Bronchial epithelial cell (primary cell): ENCODE results near the gene OR51E1. TPM values are rescaled to one million over a fixed set of nuclear protein-coding genes. Genes with fewer than 3 reads are reported as not detected.

Experiments used
- DNase-seq: peaks from one replicate; pipeline ENCODE4 v3.0.0-alpha.2; 2010; ENCODE audit warnings: low read depth
- FAIRE-seq: peaks from 2 replicates; lab custom pipeline; 2011; peaks lifted over from hg19 to GRCh38; lab: Jason Lieb, UNC
- H3K27me3 ChIP-seq: 2 replicates; pipeline ENCODE4 v1.5.1; 2011; ENCODE audit warnings: low read length; ENCODE audit not compliant: control insufficient read depth, insufficient read depth
- H3K36me3 ChIP-seq: 2 replicates; pipeline ENCODE4 v1.5.1; 2011; ENCODE audit warnings: low read length; ENCODE audit not compliant: control insufficient read depth, insufficient read depth
- H3K4me3 ChIP-seq: 2 replicates; pipeline ENCODE4 v1.5.1; 2011; ENCODE audit warnings: mild to moderate bottlenecking, low read depth, low read length, control low read depth
- total RNA-seq: library from RNA; depleted of rRNA; stranded (reverse); fragments of >200 nt; gene quantifications from 2 replicates; pipeline ENCODE4 v1.2.1, GENCODE V29; 2014
- TF ChIP-seq, protein P1 (sequence below): IDR thresholded peaks from 2 replicates; pipeline ENCODE4 v1.5.1; 2011; ENCODE audit warnings: mild to moderate bottlenecking, moderate library complexity, low read length, control low read depth, inconsistent platforms; ENCODE audit not compliant: insufficient read depth, severe bottlenecking

The OR51E1 gene
- total RNA-seq, 1 donor from 2014 or later, result not detected

DNA sequence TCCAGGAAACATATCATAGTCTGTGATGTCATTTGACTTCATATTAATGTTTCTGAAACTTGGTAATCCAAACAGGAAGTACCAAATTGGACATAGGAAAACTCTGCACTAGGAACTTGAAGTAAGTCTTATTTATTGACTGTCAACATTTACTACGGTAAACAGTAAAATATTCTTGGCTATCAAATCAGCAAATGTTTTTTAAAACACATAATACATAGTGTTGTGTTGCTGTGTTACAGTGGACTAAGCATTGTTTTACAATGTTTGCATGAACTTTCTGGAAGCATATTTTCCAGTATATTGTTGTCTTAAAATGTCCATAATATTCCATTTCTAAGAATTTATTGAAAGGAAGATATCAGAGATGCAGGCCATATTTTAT is 56.6 kb downstream of the OR51E1 start:
- FAIRE-seq (no peak), DNase-seq (no peak)
- Histone ChIP-seq H3K27me3 (no peaks in the 10 kb centered on the region), H3K4me3 (no peak overlapping the region), H3K36me3 (no peaks in the 10 kb centered on the region)
- TF ChIP-seq, protein P1, sequence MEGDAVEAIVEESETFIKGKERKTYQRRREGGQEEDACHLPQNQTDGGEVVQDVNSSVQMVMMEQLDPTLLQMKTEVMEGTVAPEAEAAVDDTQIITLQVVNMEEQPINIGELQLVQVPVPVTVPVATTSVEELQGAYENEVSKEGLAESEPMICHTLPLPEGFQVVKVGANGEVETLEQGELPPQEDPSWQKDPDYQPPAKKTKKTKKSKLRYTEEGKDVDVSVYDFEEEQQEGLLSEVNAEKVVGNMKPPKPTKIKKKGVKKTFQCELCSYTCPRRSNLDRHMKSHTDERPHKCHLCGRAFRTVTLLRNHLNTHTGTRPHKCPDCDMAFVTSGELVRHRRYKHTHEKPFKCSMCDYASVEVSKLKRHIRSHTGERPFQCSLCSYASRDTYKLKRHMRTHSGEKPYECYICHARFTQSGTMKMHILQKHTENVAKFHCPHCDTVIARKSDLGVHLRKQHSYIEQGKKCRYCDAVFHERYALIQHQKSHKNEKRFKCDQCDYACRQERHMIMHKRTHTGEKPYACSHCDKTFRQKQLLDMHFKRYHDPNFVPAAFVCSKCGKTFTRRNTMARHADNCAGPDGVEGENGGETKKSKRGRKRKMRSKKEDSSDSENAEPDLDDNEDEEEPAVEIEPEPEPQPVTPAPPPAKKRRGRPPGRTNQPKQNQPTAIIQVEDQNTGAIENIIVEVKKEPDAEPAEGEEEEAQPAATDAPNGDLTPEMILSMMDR, result no peak

DNA sequence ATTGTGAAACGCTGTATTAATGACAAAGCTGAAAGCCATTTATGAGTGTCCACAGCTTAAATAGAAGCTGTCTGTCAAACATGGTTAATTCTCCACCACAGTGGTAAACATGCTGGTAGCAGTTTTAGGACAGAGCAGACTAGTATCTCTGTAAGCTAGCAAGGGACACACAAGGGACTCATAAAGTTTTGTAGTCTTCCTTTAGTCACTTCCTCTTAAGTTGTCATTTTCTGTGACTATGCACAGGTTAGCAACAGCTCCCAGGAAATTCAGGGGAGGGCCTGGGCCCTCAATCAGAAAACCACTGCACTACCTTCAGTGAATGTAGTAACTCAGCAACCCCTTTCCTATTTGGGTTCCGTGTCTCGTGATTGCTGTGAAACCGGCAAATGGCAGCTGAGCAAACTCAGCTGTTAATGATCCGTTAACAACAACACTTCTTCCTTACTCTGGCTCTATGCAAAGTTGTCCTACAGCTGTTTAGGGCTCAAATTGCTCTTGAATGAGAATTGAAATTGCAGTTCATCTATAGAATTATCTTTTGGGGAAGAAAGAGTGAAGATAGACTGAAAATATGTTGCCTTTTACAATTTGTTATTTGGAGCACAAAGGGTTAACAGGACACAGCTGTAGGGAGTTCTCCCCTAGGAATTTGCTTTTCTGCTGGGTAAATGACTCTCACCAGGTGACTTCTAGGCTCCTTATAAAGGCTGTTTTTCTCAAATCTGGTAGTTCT is 60.4 kb downstream of the OR51E1 start, which contains the start of gene MMP26:
Gene MMP26, plus strand, starts transcription at position 731 of the 736 bp plus-strand sequence.
- TF ChIP-seq, protein P1, result no peak
- no peak within 1 kb of the TSS for H3K4me3 ChIP-seq
- no peaks in the 10 kb centered on the region for H3K36me3 ChIP-seq
- DNase-seq, result no peak
- no peak for FAIRE-seq
- H3K27me3 ChIP-seq, result no peaks in the 10 kb centered on the region

DNA sequence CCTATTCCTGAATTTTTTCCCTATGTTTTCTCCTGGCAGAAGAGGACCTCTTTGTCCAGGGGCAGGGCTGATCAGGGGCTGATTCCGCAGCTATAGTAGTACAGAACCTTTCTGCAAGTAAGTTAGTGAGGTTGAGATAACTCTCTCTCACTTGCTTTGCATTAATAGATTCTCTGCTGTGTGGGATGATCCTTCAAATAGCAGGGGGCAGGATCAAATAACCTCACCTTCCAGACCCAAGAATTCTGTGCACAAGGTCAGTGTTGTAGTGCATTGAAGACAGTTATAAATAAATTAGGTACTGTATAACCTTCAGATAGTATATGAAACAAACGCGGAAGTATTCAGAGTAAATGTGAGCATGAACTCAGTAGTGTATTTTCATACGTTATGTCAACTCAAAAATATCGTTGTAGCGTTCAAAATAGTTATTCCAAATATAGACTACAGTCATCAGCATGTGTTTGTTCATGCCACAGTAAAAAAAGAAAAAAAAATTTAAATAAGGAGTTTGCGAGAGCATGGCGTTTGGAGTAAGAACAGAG is 61.1 kb downstream of the OR51E1 start:
- DNase-seq (no peak), FAIRE-seq (no peak)
- H3K27me3 ChIP-seq, result no peaks in the 10 kb centered on the region
- H3K4me3 ChIP-seq, result no peak overlapping the region
- TF ChIP-seq, protein P1, result no peak
- no peaks in the 10 kb centered on the region for H3K36me3 ChIP-seq

Other genes with a start within 250 kb of the OR51E1 start
- gene OR52K2, start 194.7 kb upstream of the OR51E1 start, total RNA-seq, result not detected in 2 replicates
- gene OR52K1, start 161.3 kb upstream of the OR51E1 start, total RNA-seq, result not detected in 2 replicates
- gene OR52M1, start 98.8 kb upstream of the OR51E1 start, total RNA-seq, result not detected in 2 replicates
- gene OR52I2, start 62.2 kb upstream of the OR51E1 start, total RNA-seq, result not detected in 2 replicates
- gene OR52I1, start 49.9 kb upstream of the OR51E1 start, total RNA-seq, result not detected in 2 replicates
- gene TRIM68, start 35.8 kb upstream of the OR51E1 start, total RNA-seq, result 6.8 and 9.1 TPM in 2 replicates
- not detected in 2 replicates for gene OR51D1, start 6.5 kb upstream of the OR51E1 start, total RNA-seq
- not detected in 2 replicates for gene OR51E2, start 53.9 kb downstream of the OR51E1 start, total RNA-seq
- gene MMP26, start 60.8 kb downstream of the OR51E1 start, total RNA-seq, result not detected in 2 replicates
- not detected in 2 replicates for gene OR51F1, start 126.0 kb downstream of the OR51E1 start, total RNA-seq
- gene OR52R1, start 160.4 kb downstream of the OR51E1 start, total RNA-seq, result not detected in 2 replicates
- not detected in 2 replicates for gene OR51F2, start 177.3 kb downstream of the OR51E1 start, total RNA-seq
- not detected in 2 replicates for gene OR51S1, start 205.2 kb downstream of the OR51E1 start, total RNA-seq
- gene OR51T1, start 237.9 kb downstream of the OR51E1 start, total RNA-seq, result not detected in 2 replicates